Endothelial cell (in vitro differentiated cells): ENCODE measurements around the gene RETSAT. TPM values are rescaled to one million over a fixed set of nuclear protein-coding genes. Genes with fewer than 3 reads are reported as not detected.
A peak's percentile ranks its signal among the peaks of the same experiment; 100 is the strongest.

Experiments
- DNase-seq: peaks from one replicate; pipeline ENCODE4 v3.0.0; 2021; ENCODE audit warnings: low spot score
- H3K27ac Mint-ChIP-seq: one replicate; pipeline ENCODE4 v1.8.0; 2021; ENCODE audit warnings: mixed read lengths, inconsistent platforms; ENCODE audit not compliant: unreplicated experiment
- H3K27me3 Mint-ChIP-seq: one replicate; pipeline ENCODE4 v1.8.0; 2021; ENCODE audit warnings: mild to moderate bottlenecking, moderate library complexity, mixed read lengths, inconsistent platforms; ENCODE audit not compliant: unreplicated experiment
- H3K36me3 Mint-ChIP-seq: one replicate; pipeline ENCODE4 v1.8.0; 2021; ENCODE audit warnings: mild to moderate bottlenecking, low read depth, mixed read lengths, inconsistent platforms; ENCODE audit not compliant: unreplicated experiment
- H3K4me1 Mint-ChIP-seq: one replicate; pipeline ENCODE4 v1.8.0; 2021; ENCODE audit warnings: mild to moderate bottlenecking, mixed read lengths, inconsistent platforms; ENCODE audit not compliant: unreplicated experiment
- H3K4me3 Mint-ChIP-seq: one replicate; pipeline ENCODE4 v1.8.0; 2021; ENCODE audit warnings: mild to moderate bottlenecking, mixed read lengths, inconsistent platforms; ENCODE audit not compliant: unreplicated experiment
- H3K9me3 Mint-ChIP-seq: one replicate; pipeline ENCODE4 v1.8.0; 2021; ENCODE audit warnings: mixed read lengths, inconsistent platforms; ENCODE audit not compliant: unreplicated experiment
- total RNA-seq: library from RNA; stranded (reverse); fragmentation: NEBNext Ultra II Directional; extraction: Animal tissue kit (Norgen Biotek cat#: 25700); gene quantifications from one replicate; pipeline ENCODE4 v1.2.1, GENCODE V29; 2021; ENCODE audit not compliant: unreplicated experiment
- TF ChIP-seq, protein P1 (sequence below): fragments of 200-600 bp; sonication (generic); IDR thresholded peaks from one replicate; pipeline ENCODE4 v1.5.0; 2021; ENCODE audit warnings: antibody characterized with exemption; ENCODE audit not compliant: unreplicated experiment

The RETSAT gene
- total RNA-seq, 1 donor from 2014 or later = 37.0 TPM

DNA sequence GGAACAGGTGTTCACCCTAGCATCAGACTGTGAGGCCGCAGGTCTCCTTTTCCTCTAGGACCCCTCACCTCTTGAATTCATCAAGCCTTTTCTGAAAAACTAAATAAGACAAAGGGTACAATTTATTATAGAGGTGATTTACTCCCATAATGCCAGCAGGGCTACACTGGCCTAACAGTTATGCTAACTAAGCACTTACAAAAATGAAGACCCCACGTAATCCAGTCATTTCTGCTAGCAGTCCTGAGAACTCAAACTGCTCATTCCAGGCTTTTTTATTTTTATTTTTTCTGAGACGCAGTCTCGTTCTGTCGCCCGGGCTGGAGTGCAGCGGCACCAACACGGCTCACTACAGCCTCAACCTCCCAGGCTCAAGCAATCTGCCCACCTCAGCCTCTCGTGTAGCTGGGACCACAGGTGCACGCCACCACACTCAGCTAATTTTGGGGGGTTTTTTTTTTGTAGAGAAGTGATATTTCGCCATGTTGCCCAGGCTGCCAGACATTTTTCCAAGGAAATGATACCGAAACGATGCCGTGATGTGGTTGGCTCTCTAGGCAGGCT, 41.7 kb upstream of the RETSAT start:
- Mint-ChIP-seq H3K9me3 (no peaks in the 10 kb centered on the region), H3K4me3 (peak overlapping the region; percentile 11), H3K27me3 (peaks cover 10% of the 10 kb centered on the region), H3K4me1 (peaks cover 8% of the 10 kb centered on the region), H3K36me3 (peaks cover 20% of the 10 kb centered on the region), H3K27ac (no peak overlapping the region)
- TF ChIP-seq, protein P1, sequence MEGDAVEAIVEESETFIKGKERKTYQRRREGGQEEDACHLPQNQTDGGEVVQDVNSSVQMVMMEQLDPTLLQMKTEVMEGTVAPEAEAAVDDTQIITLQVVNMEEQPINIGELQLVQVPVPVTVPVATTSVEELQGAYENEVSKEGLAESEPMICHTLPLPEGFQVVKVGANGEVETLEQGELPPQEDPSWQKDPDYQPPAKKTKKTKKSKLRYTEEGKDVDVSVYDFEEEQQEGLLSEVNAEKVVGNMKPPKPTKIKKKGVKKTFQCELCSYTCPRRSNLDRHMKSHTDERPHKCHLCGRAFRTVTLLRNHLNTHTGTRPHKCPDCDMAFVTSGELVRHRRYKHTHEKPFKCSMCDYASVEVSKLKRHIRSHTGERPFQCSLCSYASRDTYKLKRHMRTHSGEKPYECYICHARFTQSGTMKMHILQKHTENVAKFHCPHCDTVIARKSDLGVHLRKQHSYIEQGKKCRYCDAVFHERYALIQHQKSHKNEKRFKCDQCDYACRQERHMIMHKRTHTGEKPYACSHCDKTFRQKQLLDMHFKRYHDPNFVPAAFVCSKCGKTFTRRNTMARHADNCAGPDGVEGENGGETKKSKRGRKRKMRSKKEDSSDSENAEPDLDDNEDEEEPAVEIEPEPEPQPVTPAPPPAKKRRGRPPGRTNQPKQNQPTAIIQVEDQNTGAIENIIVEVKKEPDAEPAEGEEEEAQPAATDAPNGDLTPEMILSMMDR = no peak
- no peak for DNase-seq

DNA sequence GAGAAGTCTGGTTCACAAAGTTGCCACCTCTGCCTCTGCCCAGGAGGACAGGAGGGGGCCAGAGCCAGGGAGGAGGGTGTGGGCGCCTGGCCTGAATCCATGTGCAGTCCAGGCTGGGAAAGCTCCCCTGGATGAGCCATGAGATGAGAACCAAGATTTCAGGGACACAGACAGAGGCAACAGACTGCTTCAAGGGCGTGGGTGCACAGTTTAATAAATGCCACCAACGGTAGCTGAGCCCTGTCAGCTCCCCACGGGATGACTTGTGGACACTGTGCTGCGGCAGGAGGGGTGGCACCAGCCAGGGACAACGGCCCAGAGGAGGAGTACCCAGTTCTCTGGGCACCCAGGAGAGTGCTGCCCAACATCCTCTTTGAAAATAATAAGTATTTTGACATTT, 40.6 kb upstream of the RETSAT start:
- H3K27ac Mint-ChIP-seq = no peak overlapping the region
- H3K4me1 Mint-ChIP-seq = peaks cover 8% of the 10 kb centered on the region
- peaks cover 6% of the 10 kb centered on the region for H3K27me3 Mint-ChIP-seq
- TF ChIP-seq, protein P1 = no peak
- no peak overlapping the region for H3K4me3 Mint-ChIP-seq
- H3K36me3 Mint-ChIP-seq = peaks cover 15% of the 10 kb centered on the region
- DNase-seq = no peak
- H3K9me3 Mint-ChIP-seq = no peaks in the 10 kb centered on the region

DNA sequence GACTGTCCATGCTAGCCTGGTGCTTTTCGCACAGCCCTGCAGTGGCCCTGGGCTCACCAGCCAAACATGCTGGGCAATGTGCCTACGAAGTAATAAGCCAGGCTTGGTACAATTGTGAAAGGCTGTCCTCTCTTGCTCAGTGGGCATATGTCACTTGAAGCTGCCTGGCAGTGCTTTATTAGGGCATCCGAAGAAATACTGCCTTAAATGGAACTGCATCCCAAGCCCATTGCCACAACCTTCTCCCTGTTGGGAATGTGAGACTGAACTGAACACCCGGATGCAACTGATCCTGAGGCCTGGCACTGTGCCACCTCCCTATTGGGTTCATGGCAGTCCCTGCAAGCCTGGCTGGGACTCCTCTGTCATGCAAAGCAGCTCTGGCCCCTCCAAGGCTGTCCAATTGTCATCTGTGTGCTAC, 39.9 kb upstream of the RETSAT start:
- Mint-ChIP-seq H3K36me3 (peaks cover 15% of the 10 kb centered on the region), H3K27me3 (peaks cover 6% of the 10 kb centered on the region), H3K4me1 (peaks cover 8% of the 10 kb centered on the region), H3K9me3 (no peaks in the 10 kb centered on the region), H3K27ac (no peak overlapping the region), H3K4me3 (no peak overlapping the region)
- TF ChIP-seq, protein P1 = no peak
- DNase-seq = no peak

GRCh38 chr2:85393836-85394235, 39.5 kb upstream of the RETSAT start:
- no peak for DNase-seq
- H3K27me3 Mint-ChIP-seq = peaks cover 6% of the 10 kb centered on the region
- H3K36me3 Mint-ChIP-seq = peaks cover 19% of the 10 kb centered on the region
- TF ChIP-seq, protein P1 = no peak
- no peaks in the 10 kb centered on the region for H3K9me3 Mint-ChIP-seq
- H3K27ac Mint-ChIP-seq = no peak overlapping the region
- no peak overlapping the region for H3K4me3 Mint-ChIP-seq
- H3K4me1 Mint-ChIP-seq = peaks cover 8% of the 10 kb centered on the region

GRCh38 chr2:85390941-85391669, 36.8 kb upstream of the RETSAT start:
- no peaks in the 10 kb centered on the region for H3K9me3 Mint-ChIP-seq
- peaks cover 17% of the 10 kb centered on the region for H3K36me3 Mint-ChIP-seq
- no peaks in the 10 kb centered on the region for H3K4me1 Mint-ChIP-seq

More at GRCh38 chr2:85390941-85391669, 36.8 kb upstream of the RETSAT start:
- Mint-ChIP-seq H3K4me3 (peak overlapping the region; percentile 51), H3K27ac (no peak overlapping the region), H3K27me3 (peaks cover 3% of the 10 kb centered on the region)
- peak; percentile 74 for DNase-seq
- TF ChIP-seq, protein P1 = peak; percentile 59
